ENCODE measurements around the gene IL23R.

- TF ChIP-seq POLR2A (IDR thresholded peaks at IDR 0.05) (no peak), CTCF (IDR thresholded peaks at IDR 0.05) (no peak)
Observed at GRCh38 chr1:67166196-67166595, at the start of gene IL23R.
